RKO (cell line): ENCODE results near the gene EEPD1.

Experiments used
- DNase-seq: peaks from one replicate; pipeline ENCODE4 v3.0.0-alpha.2; 2016; ENCODE audit warnings: low spot score

The EEPD1 gene

GRCh38 chr7:36190447-36191291, 37.6 kb downstream of the EEPD1 start:
- no peak for DNase-seq

- DNase-seq, result no peak
These were observed 38.4 kb downstream of the EEPD1 start for GRCh38 chr7:36191292-36191920.

DNA sequence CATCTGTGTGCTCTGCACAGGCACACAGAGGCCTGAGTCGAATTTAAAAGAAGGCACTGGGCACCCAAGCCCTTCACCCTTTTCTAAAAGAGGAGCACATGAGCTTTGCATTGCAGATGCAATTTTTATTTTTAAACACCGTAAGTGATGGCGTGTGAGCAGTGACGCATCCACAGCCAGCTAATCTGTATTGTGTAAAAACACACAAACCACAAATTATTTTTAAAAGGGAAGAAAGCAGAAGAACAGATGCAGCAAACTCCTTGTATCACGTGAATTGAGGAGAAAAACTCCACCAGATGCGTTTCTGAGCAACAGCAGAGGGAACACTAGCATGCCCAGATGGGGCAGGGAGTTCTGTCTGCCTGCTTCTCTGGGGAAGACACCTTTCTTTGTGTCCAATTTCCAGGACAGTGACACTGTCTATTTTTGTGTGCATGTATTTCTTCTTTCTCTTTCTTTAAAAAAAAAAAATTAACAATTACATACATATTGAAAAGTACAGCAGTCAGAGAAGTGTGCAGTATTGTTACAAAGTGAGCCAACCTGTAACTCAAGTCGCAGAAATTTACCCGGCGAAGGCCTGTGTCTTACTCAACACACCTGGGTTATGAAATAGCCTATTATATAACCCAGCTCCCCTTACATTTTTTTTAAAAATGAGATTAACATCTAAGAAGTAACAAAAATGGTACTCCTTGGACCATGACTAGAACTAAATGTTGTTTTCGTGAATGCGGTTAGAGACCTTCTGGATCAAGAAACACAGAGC, 39.2 kb downstream of the EEPD1 start:
- no peak for DNase-seq

DNA sequence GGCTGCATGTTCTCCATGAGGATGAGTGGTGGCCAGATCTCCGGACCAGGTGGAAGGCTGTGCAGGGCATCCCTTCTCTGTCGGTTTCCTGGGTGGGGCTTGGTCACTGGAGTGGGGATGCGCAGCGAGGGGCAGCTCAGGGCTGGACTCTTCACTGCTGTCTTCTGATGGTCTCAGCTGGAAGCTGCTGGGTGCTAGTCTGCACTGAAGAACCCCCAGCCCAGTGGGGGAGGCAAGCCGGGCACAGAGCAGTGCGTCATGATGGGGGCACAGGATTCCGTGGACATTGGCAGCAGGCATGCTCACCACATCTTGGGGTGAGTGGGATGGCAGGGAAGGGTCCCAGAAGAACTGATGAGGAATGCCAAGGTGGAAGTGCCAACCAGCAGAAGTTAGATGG, 39.8 kb downstream of the EEPD1 start:
- no peak for DNase-seq

GRCh38 chr7:36198854-36199266, 45.8 kb downstream of the EEPD1 start:
- DNase-seq, result no peak

GRCh38 chr7:36199329-36199728, 46.3 kb downstream of the EEPD1 start:
- DNase-seq, result no peak

- DNase-seq, result no peak
These were observed 48.2 kb downstream of the EEPD1 start for GRCh38 chr7:36201122-36201723.

GRCh38 chr7:36202398-36202797, 49.3 kb downstream of the EEPD1 start:
- DNase-seq, result no peak

DNA sequence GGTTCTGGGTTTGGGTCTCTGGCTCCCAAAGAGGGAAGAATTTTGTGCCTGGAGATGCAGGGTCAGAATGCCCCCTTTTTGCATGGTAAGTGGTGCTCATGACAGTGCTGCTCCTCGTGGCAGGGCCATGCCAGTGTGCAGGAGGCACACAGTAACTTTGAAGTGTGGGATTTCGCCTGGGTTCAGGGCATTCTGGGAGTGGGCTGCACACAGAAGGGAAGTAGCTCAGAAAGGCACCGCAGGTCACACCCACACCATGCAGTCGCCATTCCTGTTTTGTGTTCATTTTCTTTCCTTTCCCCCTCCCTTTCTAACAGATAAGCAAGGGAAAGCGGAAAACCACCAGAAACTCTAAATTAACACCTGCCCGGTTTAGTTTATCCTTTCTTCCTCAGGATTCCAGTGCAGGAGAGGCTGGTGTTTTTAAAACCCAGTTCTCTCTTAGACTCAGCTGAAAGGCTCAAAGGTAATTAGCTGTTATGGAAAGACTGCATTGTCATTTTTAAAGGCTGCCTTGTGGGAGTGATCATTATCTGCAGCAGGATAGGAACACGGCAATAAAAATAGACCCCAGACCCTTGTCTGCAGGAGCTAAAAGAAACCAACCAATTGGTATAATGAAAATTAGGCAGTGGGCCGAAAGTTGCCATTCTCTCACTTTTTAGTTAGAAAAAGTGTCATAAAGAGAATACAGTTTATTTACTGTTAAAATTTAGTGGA, 50.2 kb downstream of the EEPD1 start:
- no peak for DNase-seq

GRCh38 chr7:36204044-36204663, 51.1 kb downstream of the EEPD1 start:
- no peak for DNase-seq

DNA sequence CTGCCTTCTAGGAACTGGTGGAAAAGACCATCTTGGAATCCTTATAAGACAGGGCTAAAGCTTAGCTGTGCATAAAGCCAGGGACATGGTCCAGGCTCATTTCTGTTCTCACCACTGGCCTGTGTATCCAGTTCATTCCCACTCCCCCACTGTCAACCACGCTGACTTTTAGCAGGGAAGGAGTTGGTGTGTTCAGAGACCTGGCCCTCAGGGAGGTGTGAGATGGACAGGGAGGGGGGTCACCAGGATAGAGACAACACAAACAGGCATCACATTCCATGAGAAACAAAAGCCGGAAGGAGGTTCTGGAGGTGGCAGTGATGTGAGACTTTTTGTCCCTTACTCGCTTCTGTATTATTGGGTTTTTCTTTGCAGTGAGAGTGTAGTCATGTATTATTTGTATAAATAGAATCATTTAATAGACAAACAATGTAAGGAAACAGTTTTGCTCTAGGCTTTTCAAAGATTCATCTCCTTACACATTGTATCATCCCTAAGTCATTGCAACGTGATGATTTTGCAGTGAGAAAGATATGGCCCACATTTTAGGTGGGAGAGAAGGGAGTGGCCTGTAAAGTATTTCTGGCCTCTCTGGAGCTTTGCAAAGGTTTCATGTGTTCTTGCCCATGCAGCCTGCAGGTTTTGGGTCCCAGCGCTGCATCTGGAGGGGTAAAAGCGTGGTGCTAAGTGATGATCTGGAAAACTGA, 52.0 kb downstream of the EEPD1 start:
- no peak for DNase-seq

GRCh38 chr7:36205803-36206202, 52.7 kb downstream of the EEPD1 start:
- DNase-seq, result no peak

GRCh38 chr7:36207451-36208291, 54.6 kb downstream of the EEPD1 start:
- no peak for DNase-seq

DNA sequence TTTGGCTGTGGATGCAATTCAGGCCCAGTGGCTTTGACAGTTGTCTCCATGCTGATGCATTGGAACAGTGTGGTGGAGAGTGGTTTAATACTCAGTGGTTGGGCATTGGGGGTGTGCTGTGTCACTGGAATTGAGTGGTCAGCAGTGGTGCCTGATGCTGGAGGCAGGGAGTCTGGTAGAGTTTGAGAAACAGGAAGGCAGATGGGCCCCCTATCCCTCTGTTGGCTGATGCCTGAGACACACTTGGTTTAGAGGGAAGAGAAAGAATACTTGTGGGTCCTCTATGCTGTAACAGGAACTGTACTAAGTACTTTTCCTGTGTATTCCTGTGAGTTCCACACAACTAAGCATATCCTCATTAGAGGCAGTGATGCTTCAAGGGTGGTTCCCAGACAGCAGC, 55.4 kb downstream of the EEPD1 start:
- no peak for DNase-seq

- DNase-seq, result peak; percentile 6
These were observed 56.2 kb downstream of the EEPD1 start for GRCh38 chr7:36208997-36209813.

DNA sequence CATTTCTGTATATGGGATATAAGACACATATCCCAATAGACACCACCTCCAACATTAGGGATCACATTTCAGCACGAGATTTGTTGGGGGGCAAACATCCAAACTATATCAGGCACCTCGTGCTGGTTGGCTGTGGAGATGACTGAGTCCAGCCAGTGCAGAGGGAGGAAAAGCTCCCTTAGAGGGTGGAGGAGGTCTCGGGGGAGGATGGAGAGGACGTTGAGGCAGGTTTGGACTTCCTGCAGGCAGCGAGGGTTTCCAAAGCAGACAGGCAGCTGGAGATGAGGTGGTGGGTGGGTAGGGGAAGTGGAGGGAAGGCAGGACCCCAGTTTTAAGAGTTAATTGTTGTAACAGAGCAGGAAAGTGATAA, 56.7 kb downstream of the EEPD1 start:
- DNase-seq, result no peak

DNA sequence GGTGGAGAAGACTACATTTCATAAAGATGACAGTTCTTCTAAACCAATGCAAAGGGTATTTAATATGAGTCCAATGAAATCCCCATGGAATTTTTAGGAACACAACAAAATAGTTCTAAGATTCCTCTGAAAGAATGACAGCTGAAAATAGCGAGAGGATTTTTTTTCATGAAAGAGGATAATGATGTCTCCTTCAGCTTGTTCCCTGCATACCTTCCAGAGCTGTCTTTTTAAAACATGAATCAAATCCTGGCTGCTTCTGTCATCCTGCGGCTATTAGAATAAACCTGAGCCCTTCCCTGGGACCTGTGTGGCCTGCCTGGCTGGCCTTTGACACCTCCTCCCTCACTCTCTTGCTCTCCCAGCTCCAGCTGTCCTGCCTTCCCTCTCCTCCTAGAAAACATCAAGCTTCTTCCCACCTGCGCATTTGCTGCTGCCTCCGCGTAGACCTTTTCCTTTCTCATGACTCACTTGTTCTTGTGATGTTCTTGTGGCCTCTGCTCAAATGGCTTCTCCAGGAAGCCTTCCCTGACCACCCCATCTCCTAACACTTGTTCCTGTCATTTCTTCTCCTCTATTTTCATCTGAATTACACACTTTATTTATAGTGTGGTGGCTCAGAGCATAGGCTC, 57.4 kb downstream of the EEPD1 start:
- no peak for DNase-seq
